GM18511 (cell line): ENCODE measurements around the gene RALB.

Experiments used
- ATAC-seq: cut with Tn5 transposase; IDR thresholded peaks from one replicate; pipeline ENCODE4 v1.9.1; 2021; ENCODE audit warnings: mild to moderate bottlenecking, moderate library complexity; ENCODE audit not compliant: unreplicated experiment

RALB gene

GRCh38 chr2:120252225-120253020 lies at the start of gene RALB:
Gene RALB, plus strand, starts transcription at chr2:120252852. Its CDS starts 25,813 bp downstream, at chr2:120278665.
- peak; percentile 95 for ATAC-seq

GRCh38 chr2:120203251-120204021 lies 49.2 kb upstream of the RALB start:
- no peak for ATAC-seq

- no peak for ATAC-seq
Observed at GRCh38 chr2:120204022-120204405, 48.6 kb upstream of the RALB start.

GRCh38 chr2:120204417-120204816 lies 48.2 kb upstream of the RALB start:
- ATAC-seq = no peak

- ATAC-seq = no peak
Observed at GRCh38 chr2:120204945-120205670, 47.5 kb upstream of the RALB start.

- no peak for ATAC-seq
Observed at GRCh38 chr2:120206022-120206581, 46.5 kb upstream of the RALB start.

GRCh38 chr2:120208381-120209353 lies 44.0 kb upstream of the RALB start:
- no peak for ATAC-seq

GRCh38 chr2:120209427-120210269 lies 43.0 kb upstream of the RALB start:
- no peak for ATAC-seq

- no peak for ATAC-seq
Observed at GRCh38 chr2:120210270-120210693, 42.4 kb upstream of the RALB start.

GRCh38 chr2:120218181-120218580 lies 34.5 kb upstream of the RALB start:
- ATAC-seq = no peak

GRCh38 chr2:120219291-120219690 lies 33.4 kb upstream of the RALB start:
- no peak for ATAC-seq

- ATAC-seq = no peak
Observed at GRCh38 chr2:120219766-120220165, 32.9 kb upstream of the RALB start.

- no peak for ATAC-seq
Observed at GRCh38 chr2:120220756-120221155, 31.9 kb upstream of the RALB start.

GRCh38 chr2:120221616-120222015 lies 31.0 kb upstream of the RALB start:
- ATAC-seq = no peak

- no peak for ATAC-seq
Observed at GRCh38 chr2:120222186-120223033, 30.2 kb upstream of the RALB start.

GRCh38 chr2:120223034-120223912 lies 29.4 kb upstream of the RALB start, which contains the start of gene TMEM185B:
Gene TMEM185B, minus strand, starts transcription at chr2:120223400. Its CDS starts 424 bp downstream, at chr2:120222976.
- ATAC-seq = peak; percentile 92

GRCh38 chr2:120224256-120224655 lies 28.4 kb upstream of the RALB start:
- no peak for ATAC-seq
